Mesendoderm (in vitro differentiated cells): ENCODE data around the gene TMED1.

ENCODE experiments used
- DNase-seq: peaks from one replicate; pipeline ENCODE4 v3.0.0; 2013
- H2AK5ac ChIP-seq: 2 replicates; pipeline ENCODE4 v1.6.1; 2013; ENCODE audit warnings: low read length, inconsistent platforms
- H2BK120ac ChIP-seq: 2 replicates; pipeline ENCODE4 v1.6.1; 2013; ENCODE audit warnings: low read depth, mild to moderate bottlenecking, low read length, moderate library complexity, mixed read lengths
- H2BK15ac ChIP-seq: replicated peaks from 2 replicates; pipeline ENCODE4 v1.6.1; 2013; ENCODE audit warnings: low read depth, mild to moderate bottlenecking, moderate library complexity
- H2BK5ac ChIP-seq: 2 replicates; pipeline ENCODE4 v1.6.1; 2013; ENCODE audit warnings: low read length, inconsistent platforms
- H3K18ac ChIP-seq: 2 replicates; pipeline ENCODE4 v1.6.1; 2013; ENCODE audit warnings: mild to moderate bottlenecking, low read length, mixed read lengths
- H3K23ac ChIP-seq: one replicate; pipeline ENCODE4 v1.6.1; 2013; ENCODE audit warnings: low read length
- H3K27ac ChIP-seq: 2 replicates; pipeline ENCODE4 v1.5.1; 2013; ENCODE audit warnings: low read depth, mild to moderate bottlenecking, inconsistent platforms, low read length, moderate library complexity
- H3K27me3 ChIP-seq: 2 replicates; pipeline ENCODE4 v1.6.1; 2013; ENCODE audit warnings: low read length, control low read depth, mild to moderate bottlenecking, inconsistent platforms; ENCODE audit not compliant: insufficient read depth, poor library complexity
- H3K36me3 ChIP-seq: 2 replicates; pipeline ENCODE4 v1.6.1; 2013; ENCODE audit warnings: low read length, inconsistent platforms; ENCODE audit not compliant: control insufficient read depth, insufficient read depth
- H3K4ac ChIP-seq: one replicate; pipeline ENCODE4 v1.6.1; 2013; ENCODE audit warnings: low read depth, mild to moderate bottlenecking, low read length, moderate library complexity
- H3K4me1 ChIP-seq: 2 replicates; pipeline ENCODE4 v1.6.1; 2013; ENCODE audit warnings: low read depth, low read length, inconsistent platforms; ENCODE audit not compliant: control insufficient read depth
- H3K4me2 ChIP-seq: 2 replicates; pipeline ENCODE4 v1.6.1; 2013; ENCODE audit warnings: low read length
- H3K4me3 ChIP-seq: 2 replicates; pipeline ENCODE4 v1.5.1; 2013; ENCODE audit warnings: mild to moderate bottlenecking, low read length
- H3K56ac ChIP-seq: one replicate; pipeline ENCODE4 v1.6.1; 2013; ENCODE audit warnings: low read length
- H3K79me1 ChIP-seq: 2 replicates; pipeline ENCODE4 v1.6.1; 2013; ENCODE audit warnings: low read length, inconsistent platforms
- H3K79me2 ChIP-seq: 2 replicates; pipeline ENCODE4 v1.6.1; 2013; ENCODE audit warnings: mild to moderate bottlenecking, low read length; ENCODE audit not compliant: control insufficient read depth, insufficient read depth
- H3K9ac ChIP-seq: 2 replicates; pipeline ENCODE4 v1.6.1; 2013; ENCODE audit warnings: low read length, inconsistent platforms
- H4K5ac ChIP-seq: one replicate; pipeline ENCODE4 v1.6.1; 2013; ENCODE audit warnings: low read length
- H4K8ac ChIP-seq: one replicate; pipeline ENCODE4 v1.6.1; 2013; ENCODE audit warnings: low read depth, mild to moderate bottlenecking, control low read depth, low read length, moderate library complexity
- WGBS: extraction: QIAGEN DNeasy Blood & Tissue Kit; methylation state at CpG from one replicate; pipeline ENCODE4 v1.1.7; 2013; ENCODE audit warnings: low lambda C conversion rate, missing lambda C conversion rate; ENCODE audit not compliant: insufficient coverage; ENCODE audit errors: extremely low coverage; 5-methylcytosine and 5-hydroxymethylcytosine counted together

Gene TMED1

GRCh38 chr19:10832939-10833296 lies 3.1 kb downstream of the TMED1 start:
- H2BK5ac ChIP-seq: no peak overlapping the region
- no peak overlapping the region for H3K23ac ChIP-seq
- H3K36me3 ChIP-seq: peaks cover 5% of the 10 kb centered on the region
- no peak overlapping the region for H3K56ac ChIP-seq
- no peak overlapping the region for H4K5ac ChIP-seq
- no peak overlapping the region for H3K4ac ChIP-seq
- no peak overlapping the region for H3K4me3 ChIP-seq
- H4K8ac ChIP-seq: no peak overlapping the region
- H3K18ac ChIP-seq: no peak overlapping the region
- no peak for DNase-seq
- H3K79me2 ChIP-seq: no peaks in the 10 kb centered on the region
- no peak overlapping the region for H3K4me2 ChIP-seq
- no peak overlapping the region for H2AK5ac ChIP-seq
- H3K27me3 ChIP-seq: no peaks in the 10 kb centered on the region
- no peak overlapping the region for H2BK15ac ChIP-seq
- no peak overlapping the region for H2BK120ac ChIP-seq
- H3K9ac ChIP-seq: no peak overlapping the region
- no peak overlapping the region for H3K27ac ChIP-seq
- no peaks in the 10 kb centered on the region for H3K4me1 ChIP-seq
- H3K79me1 ChIP-seq: peaks cover 3% of the 10 kb centered on the region
- no CpG with 5 or more reads among the region's 20 CpGs for WGBS

- Histone ChIP-seq H3K9ac (no peak overlapping the region), H2BK120ac (no peak overlapping the region), H2AK5ac (no peak overlapping the region), H3K4ac (no peak overlapping the region), H3K36me3 (peaks cover 5% of the 10 kb centered on the region), H3K4me2 (no peak overlapping the region), H3K56ac (no peak overlapping the region), H3K79me2 (no peaks in the 10 kb centered on the region), H3K18ac (no peak overlapping the region), H2BK15ac (no peak overlapping the region), H3K27me3 (no peaks in the 10 kb centered on the region), H4K5ac (no peak overlapping the region), H2BK5ac (no peak overlapping the region), H3K23ac (no peak overlapping the region), H3K27ac (no peak overlapping the region), H3K4me3 (no peak overlapping the region), H4K8ac (no peak overlapping the region), H3K4me1 (no peaks in the 10 kb centered on the region), H3K79me1 (peaks cover 3% of the 10 kb centered on the region)
- WGBS: no CpG with 5 or more reads among the region's 28 CpGs
- DNase-seq: no peak
Observed at GRCh38 chr19:10831987-10832938, 3.7 kb downstream of the TMED1 start.

GRCh38 chr19:10830931-10831779 lies 4.9 kb downstream of the TMED1 start:
- no peak overlapping the region for H2AK5ac ChIP-seq
- no peak overlapping the region for H3K27ac ChIP-seq
- H3K4me1 ChIP-seq: no peaks in the 10 kb centered on the region
- H4K8ac ChIP-seq: no peak overlapping the region
- no CpG with 5 or more reads among the region's 33 CpGs for WGBS
- H3K4me3 ChIP-seq: no peak overlapping the region
- H3K79me2 ChIP-seq: no peaks in the 10 kb centered on the region
- no peak overlapping the region for H3K18ac ChIP-seq
- no peak overlapping the region for H3K4ac ChIP-seq
- no peak overlapping the region for H3K4me2 ChIP-seq
- H2BK15ac ChIP-seq: no peak overlapping the region
- no peak overlapping the region for H3K23ac ChIP-seq
- no peaks in the 10 kb centered on the region for H3K27me3 ChIP-seq
- no peak overlapping the region for H2BK120ac ChIP-seq
- H4K5ac ChIP-seq: no peak overlapping the region
- H2BK5ac ChIP-seq: no peak overlapping the region
- H3K36me3 ChIP-seq: peaks cover 5% of the 10 kb centered on the region
- peaks cover 3% of the 10 kb centered on the region for H3K79me1 ChIP-seq
- no peak overlapping the region for H3K9ac ChIP-seq
- no peak overlapping the region for H3K56ac ChIP-seq
- DNase-seq: no peak

DNA sequence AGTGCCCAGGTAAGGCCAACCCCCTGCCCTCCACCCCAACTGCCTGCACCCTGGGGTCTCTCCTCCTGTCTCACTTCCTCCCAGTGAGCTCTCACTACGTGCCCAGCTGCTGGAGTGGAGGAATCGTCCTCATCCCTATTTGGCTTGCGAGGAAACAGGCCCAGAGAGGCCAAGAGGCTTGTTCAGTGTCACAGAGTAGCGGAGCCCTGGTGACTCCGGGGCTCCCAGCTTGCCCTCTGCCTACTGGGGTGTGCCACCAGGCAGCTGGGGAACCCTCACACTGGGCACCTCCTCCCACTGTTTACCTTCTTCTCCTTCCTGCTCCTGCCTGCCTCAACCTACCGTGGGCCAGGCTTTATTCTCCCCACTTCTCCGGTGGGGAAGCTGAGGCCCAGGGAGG lies 5.6 kb downstream of the TMED1 start:
- Histone ChIP-seq H3K23ac (no peak overlapping the region), H4K5ac (no peak overlapping the region), H2BK5ac (no peak overlapping the region), H3K27ac (no peak overlapping the region), H3K79me1 (peaks cover 3% of the 10 kb centered on the region), H3K27me3 (no peaks in the 10 kb centered on the region), H3K9ac (no peak overlapping the region), H3K79me2 (no peaks in the 10 kb centered on the region), H3K56ac (no peak overlapping the region), H3K4ac (no peak overlapping the region), H4K8ac (no peak overlapping the region), H3K4me3 (no peak overlapping the region), H3K36me3 (peaks cover 7% of the 10 kb centered on the region), H3K18ac (no peak overlapping the region), H2BK15ac (no peak overlapping the region), H3K4me2 (no peak overlapping the region), H2BK120ac (no peak overlapping the region), H2AK5ac (no peak overlapping the region), H3K4me1 (no peaks in the 10 kb centered on the region)
- no peak for DNase-seq
- WGBS: no CpG with 5 or more reads among the region's 7 CpGs

DNA sequence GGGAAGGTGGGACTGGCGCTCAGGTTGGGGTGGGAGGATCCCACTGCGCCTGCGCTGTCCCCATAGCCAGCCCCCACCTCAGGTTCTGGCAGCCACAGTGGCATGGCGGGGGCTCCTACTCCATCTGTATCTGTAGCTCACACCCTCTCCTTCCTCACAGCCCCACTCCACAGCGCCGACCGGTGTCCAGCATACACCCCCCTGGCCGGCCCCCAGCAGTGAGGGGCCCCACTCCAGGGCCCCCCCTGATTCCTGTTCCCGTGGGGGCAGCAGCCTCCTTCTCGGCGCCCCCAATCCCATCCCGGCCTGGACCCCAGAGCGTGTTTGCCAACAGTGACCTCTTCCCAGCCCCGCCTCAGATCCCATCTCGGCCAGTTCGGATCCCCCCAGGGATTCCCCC lies 6.0 kb downstream of the TMED1 start:
- H2BK5ac ChIP-seq: no peak overlapping the region
- H3K79me2 ChIP-seq: no peaks in the 10 kb centered on the region
- H4K5ac ChIP-seq: no peak overlapping the region
- H3K23ac ChIP-seq: no peak overlapping the region
- no peak overlapping the region for H3K56ac ChIP-seq
- H3K79me1 ChIP-seq: no peaks in the 10 kb centered on the region
- H2BK15ac ChIP-seq: no peak overlapping the region
- no peak overlapping the region for H3K4ac ChIP-seq
- no CpG with 5 or more reads among the region's 16 CpGs for WGBS
- H3K4me1 ChIP-seq: no peaks in the 10 kb centered on the region
- H4K8ac ChIP-seq: no peak overlapping the region
- H2BK120ac ChIP-seq: no peak overlapping the region
- no peak overlapping the region for H3K27ac ChIP-seq
- H3K18ac ChIP-seq: no peak overlapping the region
- no peak overlapping the region for H3K4me2 ChIP-seq
- H2AK5ac ChIP-seq: no peak overlapping the region
- no peak overlapping the region for H3K9ac ChIP-seq
- no peak for DNase-seq
- peaks cover 7% of the 10 kb centered on the region for H3K36me3 ChIP-seq
- H3K27me3 ChIP-seq: no peaks in the 10 kb centered on the region
- no peak overlapping the region for H3K4me3 ChIP-seq
